Natural killer cell treated with Interleukin-12 subunit alpha and Interleukin-12 subunit beta and Interleukin-15 and Interleukin-18, amount 100 ng/mL, for 72 hours (primary cell): Measurements from ENCODE around the gene FAM167B. TPM values are rescaled to one million over a fixed set of nuclear protein-coding genes. Genes with fewer than 3 reads are reported as not detected.

ENCODE experiments used
- ATAC-seq, 2 donors: fragments of 150-1000 bp; cut with Tn5 transposase in 1 of 2; sonication (Bioruptor Pico), chemical (Tn5 transposase) in 1 of 2; 2 replicates each; pipeline ENCODE4 v1.10.0; 2021
- DNase-seq: peaks from one replicate; pipeline ENCODE4 v3.0.0; 2022; ENCODE audit warnings: low spot score
- H3K27ac Mint-ChIP-seq, 2 donors: 1 replicate in 1 of 2; 2 replicates in 1 of 2; pipeline ENCODE4 v1.8.0; 2022; ENCODE audit warnings: mixed read lengths in 2 of 2, mild to moderate bottlenecking in 1 of 2, moderate library complexity in 1 of 2
- H3K27me3 Mint-ChIP-seq, 2 donors: 1 replicate in 1 of 2; 2 replicates in 1 of 2; pipeline ENCODE4 v1.8.0; 2022; ENCODE audit warnings: mixed read lengths in 2 of 2
- H3K36me3 Mint-ChIP-seq: one replicate; pipeline ENCODE4 v1.8.0; 2022; ENCODE audit warnings: mixed read lengths
- H3K4me1 Mint-ChIP-seq, 2 donors: 1 replicate in 1 of 2; 2 replicates in 1 of 2; pipeline ENCODE4 v1.8.0; 2022; ENCODE audit warnings: low read depth in 2 of 2, mixed read lengths in 2 of 2, mild to moderate bottlenecking in 1 of 2
- H3K4me3 Mint-ChIP-seq: one replicate; pipeline ENCODE4 v1.8.0; 2022; ENCODE audit warnings: mixed read lengths
- H3K9me3 Mint-ChIP-seq: 2 replicates; pipeline ENCODE4 v1.8.0; 2022; ENCODE audit warnings: mixed read lengths
- total RNA-seq, 2 donors: library from RNA; stranded (reverse); gene quantifications; one replicate each; pipeline ENCODE4 v1.2.3, GENCODE V29; 2022

The FAM167B gene
- total RNA-seq, 2 donors from 2014 or later = 0.47 TPM; not detected in 1

- Mint-ChIP-seq H3K27ac (no peak overlapping the region), H3K27me3 (no peaks in the 10 kb centered on the region), H3K4me3 (no peak overlapping the region), H3K36me3 (no peaks in the 10 kb centered on the region), H3K4me1 (peaks cover 3 to 5% of the 10 kb centered on the region in 2 donors), H3K9me3 (no peaks in the 10 kb centered on the region)
- DNase-seq (no peak), ATAC-seq (peak; percentile 70 to 83)
These were observed 31.2 kb upstream of the FAM167B start for GRCh38 chr1:32215629-32216480.

GRCh38 chr1:32216566-32216965 is 30.5 kb upstream of the FAM167B start:
- no peak for DNase-seq
- Mint-ChIP-seq H3K4me1 (peaks cover 7 to 10% of the 10 kb centered on the region in 2 donors), H3K4me3 (no peak overlapping the region), H3K36me3 (no peaks in the 10 kb centered on the region), H3K27ac (no peak overlapping the region), H3K27me3 (no peaks in the 10 kb centered on the region), H3K9me3 (no peaks in the 10 kb centered on the region)
- no peak for ATAC-seq

GRCh38 chr1:32219022-32219421 is 28.0 kb upstream of the FAM167B start:
- no peaks in the 10 kb centered on the region for H3K27me3 Mint-ChIP-seq
- no peak for ATAC-seq
- no peak overlapping the region for H3K4me3 Mint-ChIP-seq
- no peaks in the 10 kb centered on the region for H3K36me3 Mint-ChIP-seq
- no peak overlapping the region for H3K27ac Mint-ChIP-seq
- no peaks in the 10 kb centered on the region for H3K9me3 Mint-ChIP-seq
- peaks cover 15 to 21% of the 10 kb centered on the region in 2 donors for H3K4me1 Mint-ChIP-seq
- no peak for DNase-seq

- no peak for ATAC-seq
- Mint-ChIP-seq H3K9me3 (no peaks in the 10 kb centered on the region), H3K27me3 (no peaks in the 10 kb centered on the region), H3K27ac (peak overlapping the region; percentile 86 to 95), H3K4me3 (peak overlapping the region; percentile 90), H3K4me1 (peaks cover 20 to 25% of the 10 kb centered on the region in 2 donors), H3K36me3 (peaks cover 4% of the 10 kb centered on the region)
- DNase-seq = no peak
These were observed 26.1 kb upstream of the FAM167B start for GRCh38 chr1:32220746-32221580.

- peaks cover 20 to 25% of the 10 kb centered on the region in 2 donors for H3K4me1 Mint-ChIP-seq
- peak overlapping the region; percentile 86 to 95 for H3K27ac Mint-ChIP-seq
- ATAC-seq (no peak), DNase-seq (no peak)
- peaks cover 4% of the 10 kb centered on the region for H3K36me3 Mint-ChIP-seq
- H3K27me3 Mint-ChIP-seq = no peaks in the 10 kb centered on the region
- peak overlapping the region; percentile 90 for H3K4me3 Mint-ChIP-seq
- H3K9me3 Mint-ChIP-seq = no peaks in the 10 kb centered on the region
These were observed 25.4 kb upstream of the FAM167B start for GRCh38 chr1:32221581-32221979.

GRCh38 chr1:32221980-32222755 is 24.9 kb upstream of the FAM167B start, which contains the start of the genes EIF3I and TMEM234:
TSS of gene EIF3I (plus strand) at chr1:32222407. CDS start at chr1:32222442, 35 bp downstream.
TSS of gene TMEM234 (minus strand) at chr1:32222353. CDS start at chr1:32222322, 31 bp downstream.
- peak; percentile 95 to 97 for ATAC-seq
- no peaks in the 10 kb centered on the region for H3K27me3 Mint-ChIP-seq
- H3K9me3 Mint-ChIP-seq = no peaks in the 10 kb centered on the region
- H3K4me1 Mint-ChIP-seq = peaks cover 20 to 25% of the 10 kb centered on the region in 2 donors
- peak; percentile 93 for DNase-seq
- peak within 1 kb of the TSS; percentile 90 for H3K4me3 Mint-ChIP-seq
- peaks cover 4% of the 10 kb centered on the region for H3K36me3 Mint-ChIP-seq
- H3K27ac Mint-ChIP-seq = peak within 1 kb of the TSS; percentile 86 to 95

- Mint-ChIP-seq H3K9me3 (no peaks in the 10 kb centered on the region), H3K4me3 (peak overlapping the region; percentile 90), H3K4me1 (peaks cover 28 to 31% of the 10 kb centered on the region in 2 donors), H3K36me3 (peaks cover 13% of the 10 kb centered on the region), H3K27ac (peak overlapping the region; percentile 86 to 95), H3K27me3 (no peaks in the 10 kb centered on the region)
- DNase-seq (no peak), ATAC-seq (no peak)
These were observed 23.3 kb upstream of the FAM167B start for GRCh38 chr1:32223683-32224082.

GRCh38 chr1:32224285-32224684 is 22.7 kb upstream of the FAM167B start:
- H3K36me3 Mint-ChIP-seq = peaks cover 13% of the 10 kb centered on the region
- H3K27me3 Mint-ChIP-seq = no peaks in the 10 kb centered on the region
- peak overlapping the region; percentile 86 to 95 for H3K27ac Mint-ChIP-seq
- H3K4me1 Mint-ChIP-seq = peaks cover 30 to 31% of the 10 kb centered on the region in 2 donors
- ATAC-seq (no peak), DNase-seq (no peak)
- H3K4me3 Mint-ChIP-seq = peak overlapping the region; percentile 90
- H3K9me3 Mint-ChIP-seq = no peaks in the 10 kb centered on the region

GRCh38 chr1:32228771-32229170 is 18.3 kb upstream of the FAM167B start:
- DNase-seq (no peak), ATAC-seq (no peak)
- peaks cover 12 to 20% of the 10 kb centered on the region in 2 donors for H3K4me1 Mint-ChIP-seq
- no peak overlapping the region for H3K4me3 Mint-ChIP-seq
- no peaks in the 10 kb centered on the region for H3K27me3 Mint-ChIP-seq
- no peak overlapping the region for H3K27ac Mint-ChIP-seq
- peaks cover 19% of the 10 kb centered on the region for H3K36me3 Mint-ChIP-seq
- H3K9me3 Mint-ChIP-seq = no peaks in the 10 kb centered on the region

- peaks cover 15% of the 10 kb centered on the region for H3K36me3 Mint-ChIP-seq
- DNase-seq (no peak), ATAC-seq (no peak)
- H3K4me1 Mint-ChIP-seq = peaks cover 5 to 9% of the 10 kb centered on the region in 2 donors
- no peaks in the 10 kb centered on the region for H3K9me3 Mint-ChIP-seq
- H3K4me3 Mint-ChIP-seq = no peak overlapping the region
- no peaks in the 10 kb centered on the region for H3K27me3 Mint-ChIP-seq
- H3K27ac Mint-ChIP-seq = no peak overlapping the region
These were observed 15.1 kb upstream of the FAM167B start for GRCh38 chr1:32231843-32232432.

GRCh38 chr1:32232558-32233304 is 14.3 kb upstream of the FAM167B start:
- H3K27me3 Mint-ChIP-seq = no peaks in the 10 kb centered on the region

GRCh38 chr1:32234792-32235191 is 12.2 kb upstream of the FAM167B start:
- Mint-ChIP-seq H3K4me1 (no peaks in the 10 kb centered on the region), H3K27me3 (no peaks in the 10 kb centered on the region), H3K9me3 (no peaks in the 10 kb centered on the region), H3K4me3 (no peak overlapping the region), H3K27ac (no peak overlapping the region), H3K36me3 (peaks cover 6% of the 10 kb centered on the region)
- ATAC-seq (peak in 1 of 2 donors; percentile 24), DNase-seq (no peak)

More at GRCh38 chr1:32232558-32233304, 14.3 kb upstream of the FAM167B start:
- no peak for DNase-seq
- Mint-ChIP-seq H3K4me3 (no peak overlapping the region), H3K9me3 (no peaks in the 10 kb centered on the region), H3K4me1 (peaks cover 1 to 4% of the 10 kb centered on the region in 2 donors), H3K27ac (no peak overlapping the region), H3K36me3 (peaks cover 10% of the 10 kb centered on the region)
- no peak for ATAC-seq
